HG03196 (cell line): Measurements from ENCODE around the gene PRKAG1.

Experiments
- ATAC-seq: cut with Tn5 transposase; IDR thresholded peaks from one replicate; pipeline ENCODE4 v1.9.1; 2021; ENCODE audit not compliant: unreplicated experiment

Gene PRKAG1

GRCh38 chr12:49050507-49051372 lies 32.2 kb upstream of the PRKAG1 start:
- ATAC-seq, result no peak

- no peak for ATAC-seq
These were observed 31.1 kb upstream of the PRKAG1 start for GRCh38 chr12:49049566-49050224.

- no peak for ATAC-seq
These were observed 30.4 kb upstream of the PRKAG1 start for GRCh38 chr12:49048953-49049352.

GRCh38 chr12:49046129-49046895 lies 27.7 kb upstream of the PRKAG1 start:
- no peak for ATAC-seq

DNA sequence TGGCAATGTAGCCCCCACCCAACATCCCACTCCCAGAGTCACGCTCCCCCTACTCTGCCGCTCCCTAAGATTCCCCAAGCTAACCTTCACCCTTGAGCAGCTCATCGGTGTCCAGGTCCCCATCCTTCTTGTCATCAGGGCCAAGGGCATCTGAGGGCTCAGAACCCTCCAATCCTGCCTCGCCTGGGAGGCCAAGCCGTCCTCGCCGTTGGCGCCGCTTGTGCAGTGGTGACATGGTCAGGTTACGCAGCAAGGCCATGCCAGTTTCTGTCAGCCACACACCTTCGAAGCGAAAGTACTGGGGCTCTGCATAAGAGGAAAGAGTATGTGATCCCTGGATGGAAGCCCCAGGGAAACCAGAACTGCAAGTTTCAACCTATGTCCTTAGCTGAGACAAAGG lies 26.1 kb upstream of the PRKAG1 start:
- no peak for ATAC-seq

GRCh38 chr12:49043856-49044258 lies 25.3 kb upstream of the PRKAG1 start:
- no peak for ATAC-seq

- no peak for ATAC-seq
These were observed 24.7 kb upstream of the PRKAG1 start for GRCh38 chr12:49043241-49043640.

DNA sequence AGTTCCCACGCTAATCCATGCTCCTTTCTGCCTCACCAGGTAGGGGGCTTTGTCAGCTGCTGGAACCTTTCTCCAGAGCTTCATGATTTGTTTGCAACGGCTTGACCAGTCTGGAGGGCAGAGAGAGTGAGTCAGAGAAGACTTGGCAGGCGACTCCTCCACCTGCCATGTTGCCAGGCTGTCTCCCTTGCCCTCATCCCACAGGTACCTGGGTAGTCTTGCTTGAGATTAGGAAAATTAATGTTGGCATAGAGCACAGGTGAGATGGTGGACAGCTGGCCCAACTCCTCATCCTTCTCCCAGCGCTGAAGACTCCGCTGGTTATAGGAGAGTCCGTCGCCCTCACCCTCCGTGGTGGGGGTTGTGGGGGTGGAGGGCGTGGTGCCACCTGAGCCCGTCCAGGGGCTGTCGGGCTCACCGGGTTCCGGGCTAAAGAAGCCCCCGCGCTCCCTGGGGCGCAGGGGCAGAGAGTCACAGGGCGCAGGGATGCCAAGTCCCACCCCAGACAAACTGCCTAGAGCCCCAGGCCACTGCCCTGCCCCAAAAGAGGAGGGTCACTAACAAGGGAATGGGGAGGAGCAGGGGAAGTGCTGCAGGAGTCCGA lies 23.4 kb upstream of the PRKAG1 start:
- ATAC-seq, result no peak

DNA sequence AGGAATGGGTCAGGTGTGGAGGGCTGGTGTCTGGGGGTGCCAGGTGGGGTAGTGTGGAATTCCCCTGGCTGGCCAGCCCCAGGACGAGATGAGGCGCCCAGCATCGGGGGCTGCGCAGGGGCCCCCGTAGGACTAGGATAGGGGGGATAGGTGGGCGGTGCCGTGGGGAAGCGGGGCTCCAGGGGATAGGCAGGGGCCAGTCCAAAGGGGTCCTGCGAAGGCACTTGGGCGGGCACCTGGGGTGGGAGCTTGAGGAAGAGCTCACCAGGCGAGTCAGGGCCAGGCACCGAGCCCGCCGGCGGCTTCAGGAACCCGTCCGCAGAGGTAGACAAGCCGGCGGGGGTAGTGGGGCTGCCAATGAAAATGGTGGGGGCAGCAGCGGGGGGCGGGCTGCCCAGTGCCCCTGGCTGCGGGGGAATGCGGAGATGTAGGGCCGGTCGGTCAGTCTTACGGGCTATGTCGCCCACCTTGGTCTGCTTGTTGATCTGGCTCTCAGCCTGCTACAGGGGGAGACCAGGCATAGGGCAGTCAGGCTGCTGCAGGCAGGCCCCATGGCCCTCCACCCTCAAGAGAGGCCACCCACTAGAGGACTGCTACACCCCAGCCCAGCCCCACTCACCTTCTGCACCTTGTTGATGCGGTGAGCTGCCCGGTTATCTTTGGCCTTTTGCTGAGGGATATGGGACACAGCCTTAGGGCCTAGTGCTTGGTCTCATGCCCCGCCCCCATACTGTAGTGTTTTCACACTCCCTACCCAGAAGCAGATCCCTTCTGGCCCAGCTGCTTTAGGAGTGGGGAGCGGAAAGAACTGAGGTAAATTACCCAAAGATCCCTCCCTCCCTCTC lies 22.7 kb upstream of the PRKAG1 start:
- ATAC-seq, result no peak

GRCh38 chr12:49040364-49040855 lies 21.8 kb upstream of the PRKAG1 start:
- ATAC-seq, result no peak

DNA sequence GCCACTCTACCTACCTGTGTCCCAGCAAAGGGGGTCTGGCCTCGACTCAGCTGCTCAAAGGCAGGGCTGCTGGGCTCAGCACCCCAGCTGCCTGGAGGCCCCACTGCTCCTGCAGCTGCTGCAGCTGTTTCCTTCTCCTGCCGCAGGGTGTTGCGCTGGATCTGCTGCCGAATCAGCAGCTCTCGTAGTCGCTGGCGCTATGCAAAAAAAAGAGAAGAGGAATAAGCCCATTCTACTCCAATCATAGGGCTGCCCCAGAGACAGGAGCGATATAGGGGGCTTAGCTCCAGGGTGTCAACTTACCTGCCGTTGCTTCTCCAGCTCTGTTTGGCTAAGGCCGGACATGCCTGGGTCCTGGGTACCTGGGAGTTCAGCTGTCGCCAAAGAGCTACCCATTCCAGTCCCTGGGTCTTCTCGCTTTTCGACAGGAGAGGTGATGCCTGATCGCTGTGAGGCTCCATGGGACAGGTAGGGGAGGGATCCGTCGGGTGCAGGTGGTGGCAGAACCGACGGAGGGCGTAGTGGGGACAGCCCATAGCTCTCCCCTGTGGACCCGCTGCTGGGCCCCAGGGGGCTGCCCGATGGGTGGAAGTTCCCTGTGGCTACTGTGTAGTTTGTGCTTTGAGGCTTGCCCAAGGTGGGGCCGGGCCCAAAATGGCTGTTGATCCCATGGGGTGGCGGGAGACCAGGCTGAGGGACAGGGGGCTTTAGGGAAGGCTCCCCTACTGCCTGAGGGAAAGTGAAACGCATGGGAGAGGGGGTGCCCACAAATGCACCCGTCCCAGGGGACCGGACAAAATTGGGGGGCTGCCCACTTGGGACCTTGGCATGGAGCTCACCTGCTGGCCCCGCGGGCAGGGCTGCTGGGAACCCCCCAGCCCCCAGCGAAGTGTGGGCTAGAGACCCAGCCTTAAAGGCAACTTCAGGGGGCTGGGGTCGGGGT lies 21.1 kb upstream of the PRKAG1 start:
- no peak for ATAC-seq

DNA sequence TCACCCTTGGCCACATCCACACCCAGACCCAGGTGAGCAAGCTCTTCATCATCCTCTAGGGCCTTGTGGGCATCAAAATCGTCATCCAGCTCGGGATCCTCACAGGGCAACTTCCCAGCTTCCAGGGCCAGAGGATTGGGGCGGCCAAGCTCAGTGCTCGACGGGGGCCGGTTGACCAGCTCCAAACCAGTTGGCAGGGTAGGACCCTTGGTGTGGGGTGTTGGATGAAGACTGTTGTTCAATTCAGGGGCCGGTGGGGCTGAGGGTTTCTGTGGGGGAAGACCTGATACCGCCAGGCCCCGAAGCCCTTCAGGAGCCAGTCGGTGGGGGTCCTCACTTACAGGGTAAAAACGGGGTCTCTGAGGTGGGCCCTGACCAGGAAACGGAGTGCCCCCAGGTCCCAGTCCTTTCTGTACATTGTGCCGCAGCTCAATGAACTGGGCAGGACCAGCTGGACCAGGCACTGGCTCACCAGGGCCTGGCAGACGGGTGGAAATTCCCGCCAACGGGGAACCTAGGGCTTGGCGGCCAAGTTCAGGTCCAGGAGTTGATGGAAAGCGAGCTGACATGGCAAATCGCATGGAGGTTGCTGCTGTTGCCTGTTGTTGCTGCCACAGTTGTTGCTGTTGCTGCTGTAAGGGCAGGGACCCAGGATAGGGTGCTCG lies 19.8 kb upstream of the PRKAG1 start:
- no peak for ATAC-seq

- no peak for ATAC-seq
These were observed 19.3 kb upstream of the PRKAG1 start for GRCh38 chr12:49037947-49038237.

DNA sequence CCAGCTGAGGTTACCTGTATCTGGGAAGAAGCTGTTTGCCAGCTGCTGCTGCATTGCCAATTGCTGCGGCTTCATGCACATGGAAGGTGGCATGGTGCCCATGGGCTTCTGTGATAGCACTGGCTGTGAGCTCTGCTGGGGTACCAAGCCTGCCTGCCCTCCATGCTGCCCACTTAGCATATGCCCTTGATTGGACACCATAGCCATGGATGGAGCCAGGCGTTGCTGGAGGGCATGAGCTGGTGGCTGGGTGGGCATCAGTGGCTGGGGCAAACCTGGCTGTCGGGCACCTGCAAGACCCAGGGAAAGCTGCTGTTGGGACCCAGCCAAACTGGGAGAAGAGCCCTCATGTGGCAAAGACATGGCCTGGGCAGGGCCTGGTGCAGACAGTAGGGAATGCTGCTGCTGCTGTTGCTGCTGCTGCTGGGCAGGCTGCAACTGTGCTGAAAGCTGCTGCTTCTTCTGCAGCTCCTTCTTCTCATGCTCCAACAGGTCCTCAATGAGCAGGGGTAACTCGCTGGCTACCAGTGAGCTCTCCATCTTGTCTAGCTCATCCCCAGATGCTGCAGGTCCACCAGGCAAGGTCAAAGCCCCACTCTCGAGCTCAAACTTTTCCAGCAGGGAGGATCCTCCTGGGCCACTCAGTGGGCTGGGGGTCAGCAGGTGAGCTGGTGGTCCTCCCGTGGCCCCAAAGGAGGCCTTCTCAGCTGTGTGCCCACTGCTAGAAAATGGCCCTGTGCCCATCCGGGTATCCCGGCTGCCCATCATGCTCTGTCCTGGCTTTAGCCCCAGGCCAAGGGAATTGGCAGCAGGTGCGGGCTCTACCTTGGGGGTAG lies 18.8 kb upstream of the PRKAG1 start:
- ATAC-seq, result no peak

GRCh38 chr12:49036029-49036428 lies 17.5 kb upstream of the PRKAG1 start:
- no peak for ATAC-seq

DNA sequence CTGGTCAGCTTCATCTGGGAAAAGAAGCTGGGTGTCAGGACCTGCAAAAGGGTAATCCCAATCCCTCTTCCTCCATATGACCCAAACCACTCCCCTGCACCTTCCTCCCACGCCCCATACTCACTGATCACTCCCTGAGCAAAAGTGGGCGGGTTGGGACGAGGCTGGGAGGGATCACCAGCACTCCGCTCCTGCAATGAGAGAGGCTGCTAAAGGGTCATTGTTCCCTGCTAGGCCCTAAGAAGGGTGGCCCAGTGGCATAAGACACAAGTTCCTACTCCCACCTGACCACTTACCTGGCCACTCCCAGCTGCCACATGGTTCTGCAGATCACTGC lies 15.7 kb upstream of the PRKAG1 start:
- no peak for ATAC-seq

GRCh38 chr12:49033611-49034285 lies 15.2 kb upstream of the PRKAG1 start:
- ATAC-seq, result no peak
